Sigmoid colon (tissue), 7 donors: ENCODE data around the gene FRYL. TPM values are rescaled to one million over a fixed set of nuclear protein-coding genes. Genes with fewer than 3 reads are reported as not detected.
"Not testable (repeated sequence)": the region's sequence is repeated elsewhere in the genome, so short reads cannot be mapped to it uniquely, and the experiment has no call there.

Experiments used
- DNase-seq: peaks from one replicate; pipeline ENCODE4 v3.0.0-alpha.2; 2019
- H3K27ac ChIP-seq, 4 donors: fragments of 200-600 bp; sonication (generic); one replicate each; pipeline ENCODE4 v1.5.1; 2016 to 2019; ENCODE audit warnings: mild to moderate bottlenecking in 1 of 4
- H3K27me3 ChIP-seq, 3 donors: fragments of 200-600 bp; sonication (generic); one replicate each; pipeline ENCODE4 v1.5.1; 2019; ENCODE audit warnings: mild to moderate bottlenecking in 1 of 3
- H3K36me3 ChIP-seq, 4 donors: fragments of 200-600 bp; sonication (generic); one replicate each; pipeline ENCODE4 v1.5.1; 2016 to 2019
- H3K4me1 ChIP-seq, 4 donors: fragments of 200-600 bp; sonication (generic); one replicate each; pipeline ENCODE4 v1.5.1; 2017 to 2019
- H3K4me3 ChIP-seq, 4 donors: fragments of 200-600 bp; sonication (generic); one replicate each; pipeline ENCODE4 v1.5.1; 2017 to 2019; ENCODE audit warnings: mild to moderate bottlenecking in 2 of 4, moderate library complexity in 1 of 4
- H3K9me3 ChIP-seq, 4 donors: fragments of 200-600 bp in 3 of 4; sonication (generic) in 3 of 4; one replicate each; pipeline versions ENCODE4 v1.5.1 to v1.6.1; 2013 to 2019
- EP300 ChIP-seq, 4 donors: sonication (generic); formaldehyde crosslinking; IDR thresholded peaks; one replicate each; pipeline ENCODE4 v1.6.1; 2017; ENCODE audit warnings: antibody characterized with exemption in 4 of 4
- POLR2A ChIP-seq, 2 donors: fragments of 450-650 bp; IDR thresholded peaks; one replicate each; pipeline ENCODE4 v1.6.1; 2016; ENCODE audit warnings: antibody characterized with exemption in 2 of 2, mild to moderate bottlenecking in 2 of 2, moderate library complexity in 2 of 2
- POLR2AphosphoS5 ChIP-seq, 4 donors: sonication (generic); formaldehyde crosslinking; IDR thresholded peaks; one replicate each; pipeline ENCODE4 v1.6.1; 2017; ENCODE audit warnings: antibody characterized with exemption in 4 of 4
- WGBS, 2 donors: extraction: QIAGEN DNeasy Blood & Tissue Kit; methylation state at CpG; one replicate each; pipeline ENCODE4 v1.1.7; 2013; 5-methylcytosine and 5-hydroxymethylcytosine counted together
- intact Hi-C: fragments of 100-400 bp; cut with DNase I; formaldehyde crosslinking; loops from one replicate; pipeline ENCODE4 v1.15.1; 2023
- polyA plus RNA-seq, 3 donors: library from polyadenylated mRNA; stranded (reverse); fragments of 200-250 nt; gene quantifications; one replicate each; pipeline ENCODE4 v1.2.3, GENCODE V29; 2013
- total RNA-seq, 4 donors: library from RNA; depleted of rRNA; stranded (reverse); fragments of >200 nt; gene quantifications; one replicate each; pipeline ENCODE4 v1.1.0, GENCODE V29; 2016
- TF ChIP-seq, protein P1 (sequence below), 4 experiments: fragments of 450-650 bp in 3 of 4; fragments of 200-600 bp in 1 of 4; IDR thresholded peaks; one replicate each; pipeline ENCODE4 v1.5.1; 2016 to 2019; ENCODE audit warnings: antibody characterized with exemption in 4 of 4, mild to moderate bottlenecking in 3 of 4, moderate library complexity in 2 of 4
- donor health status: healthy with polysubstance abuse.
- donor health status: Bipolar disorder and iron deficiency.
- donor health status: healthy.

FRYL gene
- total and polyA plus RNA-seq, 7 donors, result 41.4 to 72.4 (median 55.0) TPM

DNA sequence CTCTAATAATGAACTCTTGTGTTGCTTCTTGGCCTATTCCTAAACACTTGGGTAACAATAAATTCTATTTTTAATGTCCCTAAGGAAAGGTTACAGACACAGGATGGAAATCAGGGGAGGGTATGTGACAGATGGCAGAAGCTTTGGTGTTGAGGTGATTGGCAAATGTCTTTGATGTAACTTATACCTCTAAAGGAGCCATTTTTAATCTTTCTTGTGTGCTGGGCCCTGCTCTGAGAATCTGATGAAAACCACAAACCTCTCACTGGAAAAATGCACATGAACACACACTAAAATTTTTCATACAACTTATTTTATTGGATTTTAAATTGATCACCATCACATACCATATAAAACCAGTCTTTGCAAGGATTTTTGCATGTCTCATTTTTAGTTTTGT lies 17.7 kb downstream of the FRYL start:
- no peak for DNase-seq
- no peaks in the 10 kb centered on the region for H3K36me3 ChIP-seq
- peaks cover 0 to 12% (median 6%) of the 10 kb centered on the region in 4 donors for H3K4me1 ChIP-seq
- H3K9me3 ChIP-seq, result no peaks in the 10 kb centered on the region
- H3K27me3 ChIP-seq, result no peaks in the 10 kb centered on the region
- no peak overlapping the region for H3K4me3 ChIP-seq
- intact Hi-C loops, result no loop called here
- no peak overlapping the region for H3K27ac ChIP-seq
- TF ChIP-seq, protein P1, sequence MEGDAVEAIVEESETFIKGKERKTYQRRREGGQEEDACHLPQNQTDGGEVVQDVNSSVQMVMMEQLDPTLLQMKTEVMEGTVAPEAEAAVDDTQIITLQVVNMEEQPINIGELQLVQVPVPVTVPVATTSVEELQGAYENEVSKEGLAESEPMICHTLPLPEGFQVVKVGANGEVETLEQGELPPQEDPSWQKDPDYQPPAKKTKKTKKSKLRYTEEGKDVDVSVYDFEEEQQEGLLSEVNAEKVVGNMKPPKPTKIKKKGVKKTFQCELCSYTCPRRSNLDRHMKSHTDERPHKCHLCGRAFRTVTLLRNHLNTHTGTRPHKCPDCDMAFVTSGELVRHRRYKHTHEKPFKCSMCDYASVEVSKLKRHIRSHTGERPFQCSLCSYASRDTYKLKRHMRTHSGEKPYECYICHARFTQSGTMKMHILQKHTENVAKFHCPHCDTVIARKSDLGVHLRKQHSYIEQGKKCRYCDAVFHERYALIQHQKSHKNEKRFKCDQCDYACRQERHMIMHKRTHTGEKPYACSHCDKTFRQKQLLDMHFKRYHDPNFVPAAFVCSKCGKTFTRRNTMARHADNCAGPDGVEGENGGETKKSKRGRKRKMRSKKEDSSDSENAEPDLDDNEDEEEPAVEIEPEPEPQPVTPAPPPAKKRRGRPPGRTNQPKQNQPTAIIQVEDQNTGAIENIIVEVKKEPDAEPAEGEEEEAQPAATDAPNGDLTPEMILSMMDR (IDR thresholded peaks at IDR 0.05), result no peak
- TF ChIP-seq POLR2AphosphoS5 (IDR thresholded peaks at IDR 0.05) (no peak), POLR2A (IDR thresholded peaks at IDR 0.05) (no peak), EP300 (IDR thresholded peaks at IDR 0.05) (no peak)

DNA sequence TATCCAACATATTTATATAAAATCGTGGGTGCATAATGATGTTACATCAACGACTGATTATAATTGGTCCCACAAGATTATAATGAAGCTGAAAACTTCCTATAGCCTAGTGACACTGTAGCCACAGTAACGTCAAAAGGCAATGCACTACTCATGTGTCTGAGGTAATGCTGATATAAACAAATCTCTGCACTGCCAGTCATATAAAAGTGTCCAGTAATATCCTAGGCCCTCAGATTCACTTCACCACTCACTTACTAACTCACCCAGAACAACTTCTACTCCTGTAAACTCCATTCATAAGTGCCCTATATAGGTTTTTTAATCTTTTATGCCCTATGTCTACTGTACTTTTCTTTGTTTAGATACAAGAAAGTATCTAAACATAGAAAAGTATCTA lies 18.8 kb downstream of the FRYL start:
- intact Hi-C loops, result no loop called here

DNA sequence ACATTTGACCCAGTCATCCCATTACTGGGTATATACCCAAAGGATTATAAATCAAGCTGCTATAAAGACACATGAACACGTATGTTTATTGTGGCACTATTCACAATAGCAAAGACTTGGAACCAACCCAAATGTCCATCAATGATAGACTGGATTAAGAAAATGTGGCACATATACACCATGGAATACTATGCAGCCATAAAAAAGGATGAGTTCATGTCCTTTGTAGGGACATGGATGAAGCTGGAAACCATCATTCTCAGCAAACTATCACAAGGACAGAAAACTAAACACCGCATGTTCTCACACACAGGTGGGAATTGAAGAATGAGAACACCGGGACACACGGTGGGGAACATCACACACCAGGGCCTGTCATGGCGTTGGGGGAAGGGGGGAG lies 21.4 kb downstream of the FRYL start:
- DNase-seq, H3K4me3 ChIP-seq, H3K27me3 ChIP-seq, H3K36me3 ChIP-seq, H3K9me3 ChIP-seq, H3K27ac ChIP-seq, intact Hi-C loops: not testable (repeated sequence)
- H3K4me1 ChIP-seq, result peaks cover 0 to 12% (median 2%) of the 10 kb centered on the region in 4 donors
- 89 to 97% methylated on average over 5 of the region's 5 CpGs for WGBS, 2 donors

More for the DNA sequence above, 18.8 kb downstream of the FRYL start:
- WGBS, 2 donors, result 86 to 91% methylated on average over 3 of the region's 3 CpGs
- no peaks in the 10 kb centered on the region for H3K36me3 ChIP-seq
- H3K9me3 ChIP-seq, result no peaks in the 10 kb centered on the region
- H3K27me3 ChIP-seq, result no peaks in the 10 kb centered on the region
- no peak overlapping the region for H3K4me3 ChIP-seq
- no peak for DNase-seq
- H3K4me1 ChIP-seq, result peaks cover 0 to 12% (median 4%) of the 10 kb centered on the region in 4 donors
- TF ChIP-seq EP300 (IDR thresholded peaks at IDR 0.05), result no peak
- TF ChIP-seq POLR2AphosphoS5 (IDR thresholded peaks at IDR 0.05), result no peak
- no peak for TF ChIP-seq POLR2A (IDR thresholded peaks at IDR 0.05)
- TF ChIP-seq, protein P1 (IDR thresholded peaks at IDR 0.05), result no peak
- H3K27ac ChIP-seq, result no peak overlapping the region

DNA sequence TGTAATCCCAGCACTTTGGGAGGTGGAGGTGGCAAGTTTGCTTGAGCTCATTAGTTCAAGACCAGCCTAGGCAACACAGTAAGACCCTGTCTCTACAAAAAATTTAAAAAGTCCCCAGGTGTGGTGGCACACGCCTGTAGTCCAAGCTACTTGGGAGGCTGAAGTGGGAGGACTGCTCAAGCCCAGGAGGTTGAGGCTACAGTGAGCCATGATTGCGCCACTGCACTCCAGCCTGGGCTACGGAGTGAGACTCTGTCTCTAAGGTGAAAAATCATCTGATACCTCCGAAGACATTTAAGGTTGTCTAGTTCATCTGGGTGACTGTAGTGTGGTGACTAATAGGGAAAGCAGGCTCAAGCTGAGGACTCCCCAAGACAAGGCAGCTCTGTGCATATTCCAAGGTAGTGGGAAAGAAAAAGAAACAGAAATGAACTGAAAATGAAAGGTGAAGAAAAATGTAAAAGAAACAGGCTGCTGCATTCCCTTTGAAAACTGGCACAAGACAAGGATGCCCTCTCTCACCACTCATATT lies 23.3 kb downstream of the FRYL start:
- H3K27ac ChIP-seq, result no peak overlapping the region
- no peaks in the 10 kb centered on the region for H3K36me3 ChIP-seq
- peaks cover 0 to 23% (median 18%) of the 10 kb centered on the region in 4 donors for H3K4me1 ChIP-seq
- TF ChIP-seq POLR2AphosphoS5 (IDR thresholded peaks at IDR 0.05) (no peak), EP300 (IDR thresholded peaks at IDR 0.05) (no peak), POLR2A (IDR thresholded peaks at IDR 0.05) (no peak)
- TF ChIP-seq, protein P1 (IDR thresholded peaks at IDR 0.05), result no peak
- H3K27me3 ChIP-seq, result no peaks in the 10 kb centered on the region
- no peak for DNase-seq
- no peak overlapping the region for H3K4me3 ChIP-seq
- intact Hi-C loops, result no loop called here
- WGBS, 2 donors, result 82 to 83% methylated on average over 4 of the region's 4 CpGs
- H3K9me3 ChIP-seq, result no peaks in the 10 kb centered on the region

DNA sequence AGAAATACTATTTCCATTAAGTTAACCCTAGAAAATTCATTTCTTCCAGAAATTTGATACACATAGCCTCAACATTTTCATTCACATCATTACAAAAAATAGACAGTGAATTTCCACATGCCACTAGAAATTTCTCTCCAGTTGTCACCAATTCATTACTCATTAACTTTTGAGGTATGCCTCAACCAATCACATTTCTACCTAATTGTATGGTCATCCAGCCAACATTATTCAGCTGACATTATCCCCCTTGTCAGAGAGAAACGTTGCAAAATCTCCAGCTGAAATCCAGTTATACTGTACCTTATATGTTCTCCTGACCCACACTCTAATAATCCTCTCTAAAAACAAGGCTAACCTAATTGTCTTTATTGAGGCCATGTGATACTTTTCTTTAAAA lies 24.8 kb downstream of the FRYL start:
- Histone ChIP-seq H3K4me3 (no peak overlapping the region), H3K4me1 (peaks cover 0 to 23% (median 16%) of the 10 kb centered on the region in 4 donors), H3K27ac (no peak overlapping the region), H3K27me3 (no peaks in the 10 kb centered on the region), H3K36me3 (no peaks in the 10 kb centered on the region), H3K9me3 (no peaks in the 10 kb centered on the region)
- DNase-seq, result no peak
- intact Hi-C loops, result no loop called here
- TF ChIP-seq POLR2A (IDR thresholded peaks at IDR 0.05) (no peak), EP300 (IDR thresholded peaks at IDR 0.05) (no peak), POLR2AphosphoS5 (IDR thresholded peaks at IDR 0.05) (no peak)
- TF ChIP-seq, protein P1 (IDR thresholded peaks at IDR 0.05), result no peak
- WGBS, 2 donors, result 43 to 66% methylated on average over 1 of the region's 1 CpG
